IMR-90 (cell line): Measurements from ENCODE around the gene AQP5.

Experiments
- CTCF ChIP-seq: conservative IDR thresholded peaks from 2 replicates; pipeline ENCODE4 v1.5.1; 2012; ENCODE audit warnings: mild to moderate bottlenecking, low read depth, low read length, improper control_type of control experiment
- ELK1 ChIP-seq: fragments of 150-350 bp; IDR thresholded peaks from 2 replicates; pipeline ENCODE4 v1.6.1; 2016; ENCODE audit warnings: low read depth, mild to moderate bottlenecking, low read length, moderate library complexity, borderline replicate concordance
- POLR2A ChIP-seq: IDR thresholded peaks from 2 replicates; pipeline ENCODE4 v1.6.1; 2012; ENCODE audit warnings: mild to moderate bottlenecking, low read depth, low read length
- RAD21 ChIP-seq: IDR thresholded peaks from 2 replicates; pipeline ENCODE4 v1.6.1; 2012; ENCODE audit warnings: low read length, improper control_type of control experiment
- RCOR1 ChIP-seq: IDR thresholded peaks from 2 replicates; pipeline ENCODE4 v1.6.1; 2012; ENCODE audit warnings: mild to moderate bottlenecking, low read length, improper control_type of control experiment; ENCODE audit not compliant: insufficient replicate concordance

- TF ChIP-seq CTCF (no peak), POLR2A (no peak), RAD21 (no peak), ELK1 (no peak), RCOR1 (no peak)
Observed at GRCh38 chr12:49922349-49923034, 39.2 kb upstream of the AQP5 start.
